ENCODE measurements around the gene FNIP2.

Gene FNIP2

GRCh38 chr4:158763462-158763861, 5.4 kb upstream of the FNIP2 start:
- no peak for DNase-seq (ENCODE audit: low spot score)

- no peak for DNase-seq (ENCODE audit: low spot score)
Measured at GRCh38 chr4:158766434-158767044, 2.3 kb upstream of the FNIP2 start.

GRCh38 chr4:158767451-158767850, 1.4 kb upstream of the FNIP2 start:
- no peak for DNase-seq (ENCODE audit: low spot score)

GRCh38 chr4:158769175-158769921, 522 bp downstream of the FNIP2 start:
- peak; percentile 19 for DNase-seq (ENCODE audit: low spot score)

GRCh38 chr4:158770671-158771070, 1.8 kb downstream of the FNIP2 start:
- DNase-seq (ENCODE audit: low spot score), result no peak

GRCh38 chr4:158771776-158772175, 3.0 kb downstream of the FNIP2 start:
- DNase-seq (ENCODE audit: low spot score), result no peak

- no peak for DNase-seq (ENCODE audit: low spot score)
Measured at GRCh38 chr4:158775091-158775651, 6.3 kb downstream of the FNIP2 start.

GRCh38 chr4:158776106-158776505, 7.3 kb downstream of the FNIP2 start:
- DNase-seq (ENCODE audit: low spot score), result no peak

GRCh38 chr4:158777423-158778155, 8.8 kb downstream of the FNIP2 start:
- DNase-seq (ENCODE audit: low spot score), result no peak

- no peak for DNase-seq (ENCODE audit: low spot score)
Measured at GRCh38 chr4:158778156-158778711, 9.4 kb downstream of the FNIP2 start.

GRCh38 chr4:158778712-158779111, 9.9 kb downstream of the FNIP2 start:
- no peak for DNase-seq (ENCODE audit: low spot score)

GRCh38 chr4:158781963-158782362, 13.1 kb downstream of the FNIP2 start:
- no peak for DNase-seq (ENCODE audit: low spot score)

- DNase-seq (ENCODE audit: low spot score), result no peak
Measured at GRCh38 chr4:158782551-158783360, 13.9 kb downstream of the FNIP2 start.

- DNase-seq (ENCODE audit: low spot score), result no peak
Measured at GRCh38 chr4:158783785-158784184, 15.0 kb downstream of the FNIP2 start.

- no peak for DNase-seq (ENCODE audit: low spot score)
Measured at GRCh38 chr4:158785718-158786117, 16.9 kb downstream of the FNIP2 start.

- DNase-seq (ENCODE audit: low spot score), result no peak
Measured at GRCh38 chr4:158786121-158786601, 17.3 kb downstream of the FNIP2 start.

GRCh38 chr4:158786955-158787354, 18.1 kb downstream of the FNIP2 start:
- DNase-seq (ENCODE audit: low spot score), result no peak

- no peak for DNase-seq (ENCODE audit: low spot score)
Measured at GRCh38 chr4:158787709-158788475, 19.1 kb downstream of the FNIP2 start.

GRCh38 chr4:158788516-158788915, 19.7 kb downstream of the FNIP2 start:
- no peak for DNase-seq (ENCODE audit: low spot score)

GRCh38 chr4:158789853-158790252, 21.0 kb downstream of the FNIP2 start:
- no peak for DNase-seq (ENCODE audit: low spot score)

GRCh38 chr4:158793021-158793420, 24.2 kb downstream of the FNIP2 start:
- DNase-seq (ENCODE audit: low spot score), result no peak
